ENCODE measurements around the gene RIC8A. TPM values are rescaled to one million over a fixed set of nuclear protein-coding genes. Genes with fewer than 3 reads are reported as not detected.

RIC8A gene
- total RNA-seq, 1 experiment from 2014 or later, result 84.1 TPM

- no peaks in the 10 kb centered on the region for H3K9me3 Mint-ChIP-seq (ENCODE audit: low read depth, unreplicated experiment)
- BruUV-seq (replicated peaks), result no TSS peak
These were observed 14.7 kb downstream of the RIC8A start for GRCh38 chr11:221998-222789.

GRCh38 chr11:223026-223789 is 15.7 kb downstream of the RIC8A start:
- Mint-ChIP-seq H3K9me3 (ENCODE audit: low read depth, unreplicated experiment) (no peaks in the 10 kb centered on the region), H3K4me1 (ENCODE audit: low read depth, unreplicated experiment) (no peaks in the 10 kb centered on the region), H3K27ac (ENCODE audit: unreplicated experiment) (no peak overlapping the region), H3K36me3 (ENCODE audit: insufficient read depth, unreplicated experiment) (peaks cover 5% of the 10 kb centered on the region), H3K27me3 (ENCODE audit: unreplicated experiment) (no peaks in the 10 kb centered on the region), H3K4me3 (ENCODE audit: low read depth, unreplicated experiment) (no peak overlapping the region)
- no TSS peak for BruUV-seq (replicated peaks)
- intact Hi-C loops (cut with micrococcal nuclease; ENCODE audit: unreplicated experiment), result no loop called here
- no peak for DNase-seq
- CTCF ChIA-PET, result no interaction called here
- TF ChIP-seq CTCF (IDR thresholded peaks at IDR 0.05; ENCODE audit: unreplicated experiment), result no peak

More at GRCh38 chr11:221998-222789, 14.7 kb downstream of the RIC8A start:
- peaks cover 5% of the 10 kb centered on the region for H3K36me3 Mint-ChIP-seq (ENCODE audit: insufficient read depth, unreplicated experiment)
- intact Hi-C loops (cut with micrococcal nuclease; ENCODE audit: unreplicated experiment), result no loop called here
- CTCF ChIA-PET, result no interaction called here
- no peak overlapping the region for H3K27ac Mint-ChIP-seq (ENCODE audit: unreplicated experiment)
- no peaks in the 10 kb centered on the region for H3K27me3 Mint-ChIP-seq (ENCODE audit: unreplicated experiment)
- DNase-seq, result no peak
- H3K4me3 Mint-ChIP-seq (ENCODE audit: low read depth, unreplicated experiment), result no peak overlapping the region
- no peak for TF ChIP-seq CTCF (IDR thresholded peaks at IDR 0.05; ENCODE audit: unreplicated experiment)
- no peaks in the 10 kb centered on the region for H3K4me1 Mint-ChIP-seq (ENCODE audit: low read depth, unreplicated experiment)

GRCh38 chr11:223884-224283 is 16.4 kb downstream of the RIC8A start:
- intact Hi-C loops (cut with micrococcal nuclease; ENCODE audit: unreplicated experiment), result no loop called here
- no peaks in the 10 kb centered on the region for H3K27me3 Mint-ChIP-seq (ENCODE audit: unreplicated experiment)
- no peaks in the 10 kb centered on the region for H3K4me1 Mint-ChIP-seq (ENCODE audit: low read depth, unreplicated experiment)
- DNase-seq, result no peak
- no peak overlapping the region for H3K27ac Mint-ChIP-seq (ENCODE audit: unreplicated experiment)
- H3K36me3 Mint-ChIP-seq (ENCODE audit: insufficient read depth, unreplicated experiment), result peaks cover 5% of the 10 kb centered on the region
- no peaks in the 10 kb centered on the region for H3K9me3 Mint-ChIP-seq (ENCODE audit: low read depth, unreplicated experiment)
- BruUV-seq (replicated peaks), result no TSS peak
- CTCF ChIA-PET, result no interaction called here
- TF ChIP-seq CTCF (IDR thresholded peaks at IDR 0.05; ENCODE audit: unreplicated experiment), result no peak
- no peak overlapping the region for H3K4me3 Mint-ChIP-seq (ENCODE audit: low read depth, unreplicated experiment)

- no peaks in the 10 kb centered on the region for H3K9me3 Mint-ChIP-seq (ENCODE audit: low read depth, unreplicated experiment)
- BruUV-seq (replicated peaks), result no TSS peak
- no peak for TF ChIP-seq CTCF (IDR thresholded peaks at IDR 0.05; ENCODE audit: unreplicated experiment)
- intact Hi-C loops (cut with micrococcal nuclease; ENCODE audit: unreplicated experiment), result no loop called here
- CTCF ChIA-PET, result no interaction called here
- no peak overlapping the region for H3K27ac Mint-ChIP-seq (ENCODE audit: unreplicated experiment)
- H3K4me3 Mint-ChIP-seq (ENCODE audit: low read depth, unreplicated experiment), result no peak overlapping the region
- H3K4me1 Mint-ChIP-seq (ENCODE audit: low read depth, unreplicated experiment), result no peaks in the 10 kb centered on the region
- DNase-seq, result no peak
- peaks cover 5% of the 10 kb centered on the region for H3K36me3 Mint-ChIP-seq (ENCODE audit: insufficient read depth, unreplicated experiment)
- no peaks in the 10 kb centered on the region for H3K27me3 Mint-ChIP-seq (ENCODE audit: unreplicated experiment)
These were observed 16.9 kb downstream of the RIC8A start for GRCh38 chr11:224424-224823.

All from Calu3 (cell line).